Mesenchymal stem cell (in vitro differentiated cells and primary cell): Measurements from ENCODE around the gene DNAH10.

ENCODE experiments used
- DNase-seq: peaks from one replicate; pipeline ENCODE4 v3.0.0-alpha.2; 2013
- H2AFZ ChIP-seq: one replicate; pipeline ENCODE4 v1.6.1; 2013; ENCODE audit warnings: low read depth, mild to moderate bottlenecking, control low read depth, inconsistent platforms, low read length, moderate library complexity
- H2AK5ac ChIP-seq: 2 replicates; pipeline ENCODE4 v1.6.1; 2013; ENCODE audit warnings: low read length, moderate library complexity, mild to moderate bottlenecking, inconsistent platforms; ENCODE audit not compliant: severe bottlenecking
- H2BK120ac ChIP-seq: one replicate; pipeline ENCODE4 v1.6.1; 2013; ENCODE audit warnings: low read depth, mild to moderate bottlenecking, inconsistent platforms, low read length, moderate library complexity
- H2BK12ac ChIP-seq, 2 experiments: one replicate each; pipeline ENCODE4 v1.6.1; 2013; ENCODE audit warnings: inconsistent platforms in 2 of 2, low read length in 2 of 2, mild to moderate bottlenecking in 2 of 2, moderate library complexity in 2 of 2, control low read depth in 1 of 2
- H2BK15ac ChIP-seq: one replicate; pipeline ENCODE4 v1.6.1; 2013; ENCODE audit warnings: mild to moderate bottlenecking, low read depth, inconsistent platforms; ENCODE audit not compliant: poor library complexity, severe bottlenecking
- H2BK5ac ChIP-seq: 2 replicates; pipeline ENCODE4 v1.6.1; 2013; ENCODE audit warnings: low read depth, mild to moderate bottlenecking, low read length, control low read depth, inconsistent platforms; ENCODE audit not compliant: poor library complexity, severe bottlenecking
- H3K14ac ChIP-seq, 2 experiments: one replicate each; pipeline ENCODE4 v1.6.1; 2013; ENCODE audit warnings: inconsistent platforms in 2 of 2, low read length in 2 of 2, control low read depth in 1 of 2, mild to moderate bottlenecking in 1 of 2, moderate library complexity in 1 of 2
- H3K18ac ChIP-seq, 2 experiments: one replicate each; pipeline ENCODE4 v1.6.1; 2013; ENCODE audit warnings: inconsistent platforms in 2 of 2, low read length in 2 of 2, control low read depth in 1 of 2, low read depth in 1 of 2, mild to moderate bottlenecking in 1 of 2
- H3K23ac ChIP-seq, 2 experiments: one replicate each; pipeline ENCODE4 v1.6.1; 2013; ENCODE audit warnings: inconsistent platforms in 2 of 2, low read length in 2 of 2, mild to moderate bottlenecking in 2 of 2, moderate library complexity in 2 of 2, control low read depth in 1 of 2
- H3K27ac ChIP-seq: 2 replicates; pipeline ENCODE4 v1.5.1; 2013; ENCODE audit warnings: mild to moderate bottlenecking, moderate library complexity, low read length, control low read depth, inconsistent platforms; ENCODE audit not compliant: poor library complexity, severe bottlenecking
- H3K27me3 ChIP-seq, 2 experiments: 2 replicates each; pipeline versions ENCODE4 v1.6.1 to v1.7.0; 2013; ENCODE audit warnings: low read length in 2 of 2, mild to moderate bottlenecking in 2 of 2, moderate library complexity in 2 of 2, control low read depth in 1 of 2, inconsistent platforms in 1 of 2; ENCODE audit not compliant: control insufficient read depth in 1 of 2, insufficient read depth in 1 of 2
- H3K36me3 ChIP-seq, 2 experiments: 2 replicates each; pipeline versions ENCODE4 v1.6.1 to v1.7.0; 2013; ENCODE audit warnings: low read length in 2 of 2, control low read depth in 1 of 2, inconsistent platforms in 1 of 2, low read depth in 1 of 2, mild to moderate bottlenecking in 1 of 2; ENCODE audit not compliant: insufficient read depth in 2 of 2, control insufficient read depth in 1 of 2
- H3K4ac ChIP-seq, 2 experiments: one replicate each; pipeline ENCODE4 v1.6.1; 2013; ENCODE audit warnings: inconsistent platforms in 2 of 2, low read length in 2 of 2, mild to moderate bottlenecking in 2 of 2, moderate library complexity in 2 of 2, control low read depth in 1 of 2, low read depth in 1 of 2
- H3K4me1 ChIP-seq: 2 replicates; pipeline ENCODE4 v1.6.1; 2013; ENCODE audit warnings: low read depth, low read length, control low read depth; ENCODE audit not compliant: control insufficient read depth, insufficient read depth
- H3K4me2 ChIP-seq: 2 replicates; pipeline ENCODE4 v1.6.1; 2013; ENCODE audit warnings: low read length, mild to moderate bottlenecking, inconsistent platforms; ENCODE audit not compliant: poor library complexity, severe bottlenecking
- H3K4me3 ChIP-seq, 2 experiments: 2 replicates each; pipeline versions ENCODE4 v1.5.1 to v1.7.0; 2013; ENCODE audit warnings: low read length in 2 of 2, mild to moderate bottlenecking in 2 of 2, control low read depth in 1 of 2, low read depth in 1 of 2; ENCODE audit not compliant: insufficient read depth in 1 of 2
- H3K79me1 ChIP-seq: replicated peaks from 2 replicates; pipeline ENCODE4 v1.6.1; 2013; ENCODE audit warnings: mild to moderate bottlenecking, control low read depth, low read length, inconsistent platforms; ENCODE audit not compliant: poor library complexity, severe bottlenecking
- H3K9ac ChIP-seq: 2 replicates; pipeline ENCODE4 v1.7.0; 2013; ENCODE audit warnings: mild to moderate bottlenecking, low read length, moderate library complexity
- H3K9me3 ChIP-seq: 2 replicates; pipeline ENCODE4 v1.7.0; 2013; ENCODE audit warnings: mild to moderate bottlenecking, low read length; ENCODE audit not compliant: control insufficient read depth
- H4K8ac ChIP-seq: one replicate; pipeline ENCODE4 v1.6.1; 2013; ENCODE audit warnings: inconsistent platforms, mild to moderate bottlenecking, low read length, moderate library complexity
- H4K91ac ChIP-seq: one replicate; pipeline ENCODE4 v1.6.1; 2013; ENCODE audit warnings: mild to moderate bottlenecking, low read length, inconsistent platforms
- WGBS: methylation state at CpG from one replicate; pipeline ENCODE4 v1.1.7; 2013; ENCODE audit warnings: mixed read lengths; 5-methylcytosine and 5-hydroxymethylcytosine counted together

DNAH10 gene

DNA sequence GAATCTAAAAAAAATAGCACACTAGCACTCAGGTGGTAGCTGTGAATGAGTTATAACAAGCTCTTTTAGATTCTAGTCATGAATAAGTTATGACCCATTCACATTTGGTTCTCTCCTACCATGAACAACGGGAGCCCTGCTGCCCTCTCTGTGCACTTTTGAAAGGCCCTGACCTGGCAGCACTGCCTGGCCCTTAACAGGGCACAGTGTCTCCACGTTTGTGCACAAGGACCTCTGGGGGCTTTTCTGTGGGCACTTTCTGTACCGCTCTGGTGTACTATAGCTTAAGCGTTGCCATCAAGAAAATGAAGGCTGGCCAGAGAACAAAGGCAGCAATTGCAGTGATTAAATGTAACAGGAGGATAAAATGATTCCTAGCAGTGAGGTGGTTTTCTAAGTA, 189.4 kb downstream of the DNAH10 start:
- Histone ChIP-seq H3K27ac (no peak overlapping the region), H2AK5ac (no peak overlapping the region), H3K79me1 (peaks cover 24% of the 10 kb centered on the region), H4K8ac (peak overlapping the region; percentile 19), H3K18ac (peak overlapping the region; percentile 65 to 84), H2AFZ (no peak overlapping the region), H3K4me3 (no peak overlapping the region), H3K9ac (no peak overlapping the region), H3K23ac (no peak overlapping the region), H3K27me3 (no peaks in the 10 kb centered on the region), H2BK12ac (peak overlapping the region; percentile 49 to 85), H3K4ac (peak overlapping the region in 1 of 2 experiments; percentile 20), H3K36me3 (peaks cover 4 to 7% of the 10 kb centered on the region in 2 experiments), H2BK15ac (no peak overlapping the region), H3K9me3 (no peaks in the 10 kb centered on the region), H2BK120ac (no peak overlapping the region), H2BK5ac (no peak overlapping the region), H4K91ac (no peak overlapping the region), H3K14ac (no peak overlapping the region), H3K4me1 (peaks cover 9% of the 10 kb centered on the region), H3K4me2 (no peak overlapping the region)
- no peak for DNase-seq
- 78% methylated on average over 4 of the region's 4 CpGs for WGBS

DNA sequence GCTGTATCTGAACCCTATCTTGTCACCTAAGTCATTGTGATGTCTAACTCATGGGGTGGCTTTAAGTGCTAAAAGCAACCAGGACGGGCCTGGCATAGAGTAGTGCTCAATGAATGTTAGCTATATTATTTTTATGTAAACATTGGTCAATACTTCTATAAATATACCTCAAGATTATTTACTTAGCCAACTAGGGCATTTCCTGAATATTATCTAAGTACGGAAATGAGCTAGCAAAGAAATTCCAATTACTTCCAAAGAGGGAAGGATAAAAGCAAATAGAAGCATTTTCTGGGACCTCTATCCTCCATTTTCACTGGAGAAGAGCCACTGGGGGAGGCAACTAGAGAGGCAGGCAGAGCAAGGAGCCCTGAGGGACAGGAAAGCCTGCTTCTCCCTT, 189.9 kb downstream of the DNAH10 start:
- H2AFZ ChIP-seq, result no peak overlapping the region
- H3K4ac ChIP-seq, result no peak overlapping the region
- H2BK15ac ChIP-seq, result no peak overlapping the region
- H3K18ac ChIP-seq, result no peak overlapping the region
- H4K91ac ChIP-seq, result no peak overlapping the region
- WGBS, result 0% methylated on average over 1 of the region's 2 CpGs
- peaks cover 2 to 7% of the 10 kb centered on the region in 2 experiments for H3K36me3 ChIP-seq
- no peak overlapping the region for H2BK120ac ChIP-seq
- H3K9ac ChIP-seq, result no peak overlapping the region
- no peak overlapping the region for H3K4me2 ChIP-seq
- peaks cover 24% of the 10 kb centered on the region for H3K79me1 ChIP-seq
- H4K8ac ChIP-seq, result no peak overlapping the region
- DNase-seq, result peak; percentile 51
- no peak overlapping the region for H2BK5ac ChIP-seq
- H3K23ac ChIP-seq, result no peak overlapping the region
- H3K4me1 ChIP-seq, result peaks cover 9% of the 10 kb centered on the region
- no peak overlapping the region for H3K27ac ChIP-seq
- H3K27me3 ChIP-seq, result no peaks in the 10 kb centered on the region
- H2AK5ac ChIP-seq, result no peak overlapping the region
- H3K4me3 ChIP-seq, result no peak overlapping the region
- no peak overlapping the region for H3K14ac ChIP-seq
- no peaks in the 10 kb centered on the region for H3K9me3 ChIP-seq
- no peak overlapping the region for H2BK12ac ChIP-seq

DNA sequence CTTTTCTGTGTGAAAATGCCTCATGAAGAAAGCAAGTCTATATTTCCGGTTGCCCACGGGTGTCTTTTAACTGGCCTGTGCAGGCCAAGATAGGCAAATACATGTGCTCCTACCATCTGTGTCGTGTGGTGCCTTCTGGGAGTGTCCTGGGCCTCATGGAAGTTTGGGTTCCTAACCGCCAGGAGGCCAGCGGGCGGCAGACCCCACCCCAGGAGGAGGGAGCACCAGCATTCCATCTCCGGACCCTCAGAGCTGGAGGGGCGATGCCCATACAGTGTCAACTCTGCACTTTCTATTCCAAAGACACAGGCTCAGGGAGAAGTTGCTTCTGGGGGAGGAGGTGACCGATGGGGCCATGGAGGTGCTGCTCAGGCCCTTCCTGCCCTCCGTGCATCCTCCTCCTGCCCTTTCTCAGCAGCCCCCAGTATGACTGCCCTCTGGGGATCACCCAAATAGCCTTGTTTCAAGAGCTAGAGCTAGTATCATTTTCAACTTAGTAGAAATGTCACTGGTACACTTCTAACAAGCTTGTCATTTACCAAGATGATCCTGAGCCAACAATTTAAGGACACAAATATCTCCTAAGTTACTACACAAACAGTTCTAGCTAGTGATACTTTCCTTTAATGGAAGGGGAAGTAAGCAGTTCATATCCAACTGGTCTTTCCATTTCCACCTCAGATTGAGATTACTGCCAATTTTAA, 192.7 kb downstream of the DNAH10 start:
- no peak overlapping the region for H3K23ac ChIP-seq
- no peak overlapping the region for H3K14ac ChIP-seq
- H2AFZ ChIP-seq, result no peak overlapping the region
- H3K9me3 ChIP-seq, result no peaks in the 10 kb centered on the region
- no peak overlapping the region for H4K91ac ChIP-seq
- peak overlapping the region in 1 of 2 experiments; percentile 1 for H2BK12ac ChIP-seq
- no peak overlapping the region for H2BK120ac ChIP-seq
- peaks cover 5 to 9% of the 10 kb centered on the region in 2 experiments for H3K36me3 ChIP-seq
- H2BK15ac ChIP-seq, result no peak overlapping the region
- no peak overlapping the region for H2AK5ac ChIP-seq
- no peak overlapping the region for H3K27ac ChIP-seq
- H3K4me3 ChIP-seq, result no peak overlapping the region
- no peak overlapping the region for H3K9ac ChIP-seq
- H3K4ac ChIP-seq, result no peak overlapping the region
- no peak overlapping the region for H2BK5ac ChIP-seq
- H3K18ac ChIP-seq, result no peak overlapping the region
- no peaks in the 10 kb centered on the region for H3K4me1 ChIP-seq
- DNase-seq, result no peak
- no peak overlapping the region for H4K8ac ChIP-seq
- 85% methylated on average over 8 of the region's 10 CpGs for WGBS
- H3K4me2 ChIP-seq, result no peak overlapping the region
- no peaks in the 10 kb centered on the region for H3K27me3 ChIP-seq
- H3K79me1 ChIP-seq, result peaks cover 25% of the 10 kb centered on the region

DNA sequence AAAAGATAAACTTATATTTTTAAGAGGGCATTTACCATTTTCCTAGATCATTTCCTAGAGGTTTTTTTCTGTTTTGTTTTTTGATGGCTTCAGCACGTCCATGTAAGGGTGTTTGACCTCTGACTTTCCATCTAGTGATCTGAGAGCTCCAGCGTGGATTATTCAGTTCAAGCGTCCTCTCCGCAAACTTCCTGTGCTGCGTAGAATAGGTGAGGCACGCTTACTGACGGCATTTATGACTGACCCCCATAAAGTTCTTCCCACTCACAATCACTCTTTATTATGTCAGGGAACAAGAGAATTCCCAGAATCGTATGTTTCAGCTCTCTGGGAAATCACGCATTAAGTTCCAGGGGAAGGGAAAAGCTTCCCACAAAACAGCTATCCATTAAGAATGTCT, 194.1 kb downstream of the DNAH10 start:
- H2BK15ac ChIP-seq, result no peak overlapping the region
- no peak overlapping the region for H2AFZ ChIP-seq
- H3K27me3 ChIP-seq, result no peaks in the 10 kb centered on the region
- H3K4me2 ChIP-seq, result no peak overlapping the region
- no peaks in the 10 kb centered on the region for H3K9me3 ChIP-seq
- no peak overlapping the region for H2BK12ac ChIP-seq
- no peaks in the 10 kb centered on the region for H3K4me1 ChIP-seq
- no peak overlapping the region for H3K14ac ChIP-seq
- no peak overlapping the region for H3K9ac ChIP-seq
- peak overlapping the region in 1 of 2 experiments; percentile 37 for H3K23ac ChIP-seq
- H4K8ac ChIP-seq, result no peak overlapping the region
- H4K91ac ChIP-seq, result no peak overlapping the region
- H3K79me1 ChIP-seq, result peaks cover 20% of the 10 kb centered on the region
- H3K4ac ChIP-seq, result no peak overlapping the region
- no peak overlapping the region for H3K27ac ChIP-seq
- H3K4me3 ChIP-seq, result no peak overlapping the region
- H2BK120ac ChIP-seq, result no peak overlapping the region
- H3K18ac ChIP-seq, result no peak overlapping the region
- no peak overlapping the region for H2BK5ac ChIP-seq
- H2AK5ac ChIP-seq, result no peak overlapping the region
- 73% methylated on average over 9 of the region's 9 CpGs for WGBS
- no peak for DNase-seq
- peaks cover 5 to 9% of the 10 kb centered on the region in 2 experiments for H3K36me3 ChIP-seq
